GM12865 (cell line): ENCODE data around the gene CCL24.

Experiments used
- DNase-seq: peaks from one replicate; pipeline ENCODE4 v3.0.0; 2010; ENCODE audit warnings: low read depth
- H3K4me3 ChIP-seq: 2 replicates; pipeline ENCODE4 v1.5.1; 2011; ENCODE audit warnings: mild to moderate bottlenecking, low read depth, low read length, control low read depth
- CTCF ChIP-seq: IDR thresholded peaks from 2 replicates; pipeline ENCODE4 v1.5.1; 2011; ENCODE audit warnings: low read length, control low read depth, low read depth, inconsistent platforms; ENCODE audit not compliant: insufficient read depth; ENCODE audit errors: missing control alignments

The CCL24 gene

GRCh38 chr7:75818472-75818871 is 4.9 kb upstream of the CCL24 start:
- DNase-seq = no peak
- TF ChIP-seq CTCF = no peak
- H3K4me3 ChIP-seq = no peak overlapping the region

- TF ChIP-seq CTCF = no peak
- no peak overlapping the region for H3K4me3 ChIP-seq
- no peak for DNase-seq
These were observed 3.5 kb upstream of the CCL24 start for GRCh38 chr7:75817116-75817515.

GRCh38 chr7:75815418-75816064 is 1.9 kb upstream of the CCL24 start:
- H3K4me3 ChIP-seq = no peak overlapping the region
- no peak for DNase-seq
- no peak for TF ChIP-seq CTCF

- H3K4me3 ChIP-seq = no peak overlapping the region
- DNase-seq = no peak
- no peak for TF ChIP-seq CTCF
These were observed 871 bp upstream of the CCL24 start for GRCh38 chr7:75814407-75814947.

- no peak for TF ChIP-seq CTCF
- no peak overlapping the region for H3K4me3 ChIP-seq
- no peak for DNase-seq
These were observed 522 bp downstream of the CCL24 start for GRCh38 chr7:75813084-75813483.

GRCh38 chr7:75811894-75812678 is 1.5 kb downstream of the CCL24 start:
- no peak for TF ChIP-seq CTCF
- no peak overlapping the region for H3K4me3 ChIP-seq
- DNase-seq = no peak
